GM19023 (cell line): Measurements from ENCODE around the gene POLA1.

Experiments
- ATAC-seq: cut with Tn5 transposase; IDR thresholded peaks from one replicate; pipeline ENCODE4 v1.9.1; 2021; ENCODE audit warnings: mild to moderate bottlenecking, moderate library complexity; ENCODE audit not compliant: unreplicated experiment

Gene POLA1

DNA sequence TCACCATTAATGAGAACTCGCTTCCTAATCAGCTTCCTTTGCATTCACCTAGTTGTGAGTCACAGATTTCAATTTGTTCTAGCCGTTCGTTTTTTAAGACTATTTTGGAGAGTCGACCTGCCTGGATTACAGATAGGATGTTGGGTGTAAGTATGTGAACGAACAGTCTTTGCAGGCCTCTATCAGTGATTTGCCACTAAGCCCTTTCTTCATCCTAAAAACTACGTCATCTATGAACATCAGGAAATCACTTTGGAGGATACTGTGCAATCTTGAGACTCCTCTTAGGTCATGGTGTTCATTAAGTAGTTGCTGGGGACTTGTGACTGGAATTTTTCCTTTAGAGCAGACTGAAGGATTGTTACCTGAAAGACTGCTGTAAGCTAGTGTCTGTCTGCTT, 1.1 kb downstream of the POLA1 start:
- no peak for ATAC-seq

GRCh38 chrX:24696294-24696693, 2.6 kb downstream of the POLA1 start:
- ATAC-seq, result no peak

GRCh38 chrX:24702362-24703184, 8.9 kb downstream of the POLA1 start:
- peak; percentile 97 for ATAC-seq

- no peak for ATAC-seq
Measured at GRCh38 chrX:24703185-24703494, 9.4 kb downstream of the POLA1 start.

GRCh38 chrX:24718771-24719170, 25.1 kb downstream of the POLA1 start:
- ATAC-seq, result no peak

DNA sequence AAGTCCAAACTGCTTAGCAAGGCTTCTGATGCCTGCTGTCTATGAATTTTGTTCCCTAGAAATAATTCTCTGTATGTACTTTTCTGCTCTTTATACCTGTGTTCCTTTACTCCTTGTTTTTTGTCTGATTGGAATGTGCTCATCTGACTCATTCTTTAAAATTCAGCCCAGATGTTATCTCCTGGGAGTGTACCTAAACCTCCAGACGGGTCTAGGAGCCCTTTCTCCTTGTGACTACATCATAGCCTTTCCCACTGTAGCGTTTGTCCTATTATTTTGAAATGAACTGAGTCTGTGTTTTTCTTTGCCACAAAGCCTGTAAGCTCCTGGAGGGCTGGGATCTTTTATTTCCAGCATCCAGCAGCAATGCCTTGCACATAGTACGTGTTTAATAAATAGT, 26.3 kb downstream of the POLA1 start:
- no peak for ATAC-seq

- ATAC-seq, result no peak
Measured at GRCh38 chrX:24728530-24728929, 34.8 kb downstream of the POLA1 start.

DNA sequence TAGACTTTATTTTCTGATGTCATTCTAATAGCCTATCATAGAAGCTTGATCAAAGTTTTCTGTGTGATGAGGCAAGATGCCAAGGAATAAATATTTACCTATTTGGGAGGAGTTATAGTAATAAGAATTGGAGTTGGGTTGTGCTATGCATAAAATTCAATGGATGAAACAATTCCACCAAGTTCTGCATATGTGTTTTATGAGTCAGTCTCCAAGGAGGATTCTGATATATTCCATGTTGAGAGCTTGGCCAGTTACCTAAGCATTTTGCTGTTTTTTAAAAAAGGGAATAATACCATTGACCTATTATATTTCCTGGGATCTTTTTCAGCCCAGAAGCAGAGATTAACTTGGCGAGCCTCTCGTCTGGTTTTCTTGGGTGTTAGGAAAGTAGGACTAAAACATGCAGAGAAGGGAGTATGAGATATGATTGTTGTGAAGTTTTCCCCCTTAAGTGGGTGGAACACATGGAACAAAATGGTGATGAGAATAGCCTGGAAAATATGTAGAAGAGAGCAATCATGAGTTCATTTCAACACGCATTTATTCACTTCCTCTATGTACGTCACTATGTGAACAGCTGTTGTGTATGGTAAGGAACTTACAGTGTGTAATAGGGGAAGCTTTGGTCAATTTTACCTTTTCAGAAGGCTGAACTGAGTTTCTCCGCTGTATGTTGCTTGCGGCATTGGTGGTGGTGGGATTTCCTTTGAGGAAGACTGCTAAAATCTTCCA, 39.2 kb downstream of the POLA1 start:
- no peak for ATAC-seq

DNA sequence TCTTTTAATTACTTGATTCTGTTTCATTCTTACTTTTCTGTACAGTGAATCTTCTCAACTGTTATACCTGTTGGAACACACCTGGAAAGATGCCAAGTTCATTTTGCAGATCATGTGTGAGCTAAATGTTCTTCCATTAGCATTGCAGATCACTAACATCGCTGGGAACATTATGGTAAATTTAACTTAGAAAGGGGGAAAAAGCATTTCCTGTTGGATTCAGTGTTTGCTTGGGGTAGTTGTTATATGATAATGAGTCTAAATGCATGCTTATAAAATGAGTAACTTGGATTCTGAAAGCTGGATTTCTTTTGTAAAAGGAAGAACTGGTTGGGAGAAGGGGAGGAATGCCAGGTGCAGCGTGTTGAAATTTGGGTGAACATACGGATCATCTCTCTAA, 47.6 kb downstream of the POLA1 start:
- no peak for ATAC-seq

- no peak for ATAC-seq
Measured at GRCh38 chrX:24748196-24748595, 54.5 kb downstream of the POLA1 start.

DNA sequence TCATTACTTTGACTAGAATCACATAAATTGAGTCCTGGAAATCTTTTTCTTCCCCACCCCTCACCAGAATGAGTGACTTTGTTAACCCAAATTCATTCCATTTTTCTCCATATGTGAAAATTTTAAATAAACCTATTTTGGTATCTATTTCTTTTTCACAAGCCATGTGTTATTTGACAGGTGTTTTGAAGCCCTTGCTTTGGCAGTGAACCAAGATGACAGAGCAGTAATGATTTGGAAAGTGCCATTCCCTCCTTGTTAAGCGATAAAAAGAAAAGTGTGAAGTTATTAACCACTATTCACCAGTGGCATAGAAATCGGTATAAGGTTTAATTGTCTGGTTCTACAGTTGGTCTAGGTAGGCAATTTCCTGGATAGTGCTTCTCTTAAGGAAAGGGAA, 66.1 kb downstream of the POLA1 start:
- ATAC-seq, result no peak

GRCh38 chrX:24760363-24761000, 66.8 kb downstream of the POLA1 start:
- ATAC-seq, result no peak

DNA sequence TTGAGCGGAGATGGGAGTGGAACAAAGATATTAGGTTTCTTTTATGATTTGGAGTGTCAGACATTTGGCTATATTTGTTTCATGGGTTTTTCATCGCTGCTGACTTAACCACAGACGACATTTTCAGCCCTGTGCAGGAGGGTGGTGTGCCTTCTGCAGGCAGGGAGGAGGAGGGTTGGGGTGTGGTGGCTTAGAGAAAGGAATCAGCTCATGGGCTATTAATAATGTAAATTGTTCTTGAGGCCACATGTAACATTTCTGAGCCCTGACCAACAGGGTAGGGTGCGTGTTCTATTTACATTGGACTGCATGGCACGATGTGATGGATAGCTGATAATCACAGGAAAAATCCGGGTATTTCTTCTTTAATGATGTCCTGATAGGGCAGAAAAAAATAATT, 67.6 kb downstream of the POLA1 start:
- ATAC-seq, result no peak

DNA sequence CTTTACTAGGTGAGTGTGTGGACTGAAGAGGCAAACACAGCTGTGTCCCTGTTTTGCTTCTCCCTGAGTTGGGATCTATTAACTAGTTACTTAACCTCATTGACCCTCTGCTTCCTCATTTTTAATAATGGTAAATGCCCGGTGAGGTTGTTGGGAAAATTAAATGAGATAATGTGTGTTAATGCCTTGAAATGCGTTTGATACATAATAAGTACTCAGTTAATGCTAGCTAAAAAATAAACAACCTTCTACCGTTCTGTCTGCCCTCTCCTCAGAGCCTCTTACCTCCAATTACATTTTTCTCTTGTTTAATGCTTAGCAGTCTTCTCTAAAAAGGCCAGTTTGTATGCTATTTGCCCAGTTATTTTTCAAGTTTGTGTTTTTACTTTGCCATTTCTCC, 70.3 kb downstream of the POLA1 start:
- ATAC-seq, result no peak

- no peak for ATAC-seq
Measured at GRCh38 chrX:24767557-24767956, 73.8 kb downstream of the POLA1 start.

DNA sequence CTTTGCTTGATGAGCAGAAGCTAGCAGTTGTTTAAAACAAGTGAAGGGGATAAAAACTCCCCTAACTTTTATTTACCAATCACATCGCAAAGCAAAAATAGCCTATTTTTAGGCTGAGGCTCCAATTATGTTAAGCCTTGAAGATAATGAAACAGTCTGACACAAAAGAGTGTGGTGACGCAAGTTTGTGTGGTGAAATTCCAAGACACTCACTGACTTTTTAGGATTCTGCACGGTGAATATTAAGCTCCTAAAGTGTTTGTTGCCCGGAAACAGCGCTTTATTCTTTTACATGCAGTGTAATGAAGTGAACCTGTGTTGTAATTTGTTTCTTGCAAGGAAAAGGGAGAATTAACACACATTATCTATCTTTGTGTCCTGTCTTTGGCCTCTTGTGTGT, 74.8 kb downstream of the POLA1 start:
- no peak for ATAC-seq

GRCh38 chrX:24774650-24775049, 80.9 kb downstream of the POLA1 start:
- no peak for ATAC-seq

DNA sequence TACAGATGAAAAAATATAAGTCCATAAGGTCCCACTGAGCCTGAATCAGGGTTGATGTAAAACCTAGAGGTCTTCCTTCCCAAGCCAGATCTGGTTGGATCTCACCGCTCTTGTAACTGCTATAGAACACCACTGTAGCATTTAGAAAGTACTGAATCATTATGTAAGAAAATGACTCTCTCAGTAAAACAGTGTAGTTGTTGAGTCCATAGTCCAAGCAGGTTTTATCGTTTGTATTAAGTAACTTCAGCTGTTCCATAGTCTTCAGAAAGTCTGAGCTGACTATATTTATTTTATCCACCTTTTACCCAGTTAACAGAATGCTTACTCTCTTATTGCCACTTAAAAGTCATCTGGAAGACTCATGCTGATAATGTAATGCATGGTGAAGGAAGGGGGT, 82.2 kb downstream of the POLA1 start:
- ATAC-seq, result no peak

GRCh38 chrX:24777660-24778059, 83.9 kb downstream of the POLA1 start:
- peak; percentile 98 for ATAC-seq

DNA sequence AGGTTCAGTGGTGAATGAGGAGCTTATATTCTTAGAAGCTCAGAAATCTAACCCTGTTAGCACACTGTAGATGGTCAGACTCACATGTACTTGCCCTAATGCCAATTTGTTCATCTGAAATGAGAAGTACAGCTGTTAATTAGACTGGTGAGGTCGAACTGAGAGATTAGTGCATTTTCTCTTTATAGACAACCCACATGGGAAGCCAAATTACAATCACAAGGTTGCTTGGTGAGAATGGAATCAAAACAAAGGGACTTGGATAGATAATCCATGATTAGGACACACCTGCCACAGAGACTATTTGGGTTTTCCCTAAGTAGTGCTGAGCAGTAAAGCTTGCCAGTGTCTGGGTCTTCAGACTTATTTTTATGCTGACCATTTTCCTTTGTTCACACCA, 88.3 kb downstream of the POLA1 start:
- ATAC-seq, result no peak

DNA sequence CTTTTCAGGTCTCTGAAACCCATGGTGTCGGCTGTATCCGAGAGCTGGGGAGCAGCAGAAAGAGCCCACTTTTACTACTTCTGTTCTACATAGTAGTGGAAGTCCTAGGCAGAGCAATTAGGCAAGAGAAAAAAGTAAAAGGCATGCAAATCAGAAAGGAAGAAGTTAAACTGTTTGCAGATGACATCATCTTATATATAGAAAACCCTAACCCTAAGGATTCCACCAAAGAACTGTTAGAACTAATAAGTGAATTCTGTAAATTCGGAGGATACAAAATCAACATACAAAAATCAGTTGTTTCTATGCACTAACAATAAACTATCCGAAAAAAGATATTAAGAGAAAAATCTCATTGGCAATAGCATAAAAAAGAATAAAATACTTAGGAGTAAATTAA, 95.3 kb downstream of the POLA1 start:
- no peak for ATAC-seq

GRCh38 chrX:24790166-24790565, 96.4 kb downstream of the POLA1 start:
- no peak for ATAC-seq
